ENCODE measurements around the gene RPL10A. TPM values are rescaled to one million over a fixed set of nuclear protein-coding genes. Genes with fewer than 3 reads are reported as not detected.

The RPL10A gene
- total and polyA plus RNA-seq, 4 donors = 834 to 2,391 (median 1,469) TPM

DNA sequence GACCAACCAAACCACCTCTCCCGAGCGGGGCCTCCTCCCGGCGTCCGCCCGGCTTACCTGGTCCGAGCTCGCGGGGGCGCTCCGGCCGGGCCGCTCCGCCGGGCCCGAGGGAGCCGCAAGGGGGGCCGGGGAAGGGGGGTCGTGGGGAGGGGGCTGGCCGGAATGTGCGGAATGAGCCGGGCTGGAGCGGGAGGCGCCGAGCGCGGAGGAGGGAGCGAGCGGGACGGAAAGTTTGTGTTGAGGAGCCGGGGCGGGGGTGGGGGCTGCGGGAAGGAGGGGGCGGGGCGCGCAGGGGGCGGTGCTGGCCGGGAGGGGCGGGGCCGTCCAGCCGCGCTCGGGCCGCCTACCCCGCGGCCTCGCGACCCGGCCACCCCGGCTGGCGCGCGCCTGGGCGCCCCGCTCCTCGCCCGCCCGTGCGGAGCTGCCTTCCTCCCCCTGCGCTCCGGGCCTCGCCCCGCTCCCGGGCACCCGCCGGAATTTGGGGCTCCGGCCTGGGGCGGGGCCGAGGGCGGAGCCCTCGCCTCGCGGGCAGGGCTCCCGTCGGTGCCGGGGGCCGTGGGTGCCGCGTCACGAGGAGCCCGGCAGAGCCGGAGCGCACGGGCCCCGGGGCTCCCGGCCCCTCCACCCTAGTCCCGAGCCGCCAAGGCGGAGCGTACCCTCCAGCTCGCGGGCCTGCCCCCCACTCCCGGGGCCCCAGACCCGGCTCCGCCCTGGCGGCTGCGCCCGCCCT lies 28.8 kb downstream of the RPL10A start, which contains the start of gene TEAD3:
Gene TEAD3 (minus strand): TSS at position 239 of the 730 bp plus-strand sequence.
- intact Hi-C loops (cut with DNase I) = loop anchor here in 1 of 2 donors (2.0 kb wide), 1 partner anchor 28 kb away; the partner anchor contains the start of gene RPL10A

GRCh38 chr6:35497571-35498421 lies 29.6 kb downstream of the RPL10A start:
- intact Hi-C loops (cut with DNase I) = loop anchor here in 1 of 2 donors (2.0 kb wide), 1 partner anchor 29 kb away; the partner anchor contains the start of gene RPL10A
- ATAC-seq (ENCODE audit: low FRiP score) (peak; percentile 53), DNase-seq (peak; percentile 78 to 94)
- no peaks in the 10 kb centered on the region for H3K36me3 ChIP-seq (ENCODE audit: control insufficient read depth in 1 of 2, insufficient read depth in 2 of 2, low read length in 1 of 2)
- no peaks in the 10 kb centered on the region for H3K27me3 ChIP-seq (ENCODE audit: control insufficient read depth in 1 of 2, insufficient read depth in 2 of 2, low read length in 1 of 2)
- no peaks in the 10 kb centered on the region for H3K4me1 ChIP-seq (ENCODE audit: control insufficient read depth in 1 of 2, insufficient read depth in 2 of 2, low read length in 2 of 2)
- H3K4me3 ChIP-seq (ENCODE audit: low read length in 2 of 2) = peak overlapping the region; percentile 76 to 95
- H3K9me3 ChIP-seq (ENCODE audit: control insufficient read depth, low read length) = no peaks in the 10 kb centered on the region
- H3K27ac ChIP-seq (ENCODE audit: low read depth in 1 of 2, low read length in 2 of 2) = peak overlapping the region; percentile 58
- WGBS, 2 donors = 11 to 14% methylated on average over 62 to 77 of the region's 77 CpGs

More for the DNA sequence above, 28.8 kb downstream of the RPL10A start, which contains the start of gene TEAD3:
- ATAC-seq (ENCODE audit: low FRiP score) (peak; percentile 61), DNase-seq (peak in 1 of 2 donors; percentile 92)
- 1% methylated on average over 37 to 97 of the region's 98 CpGs for WGBS, 2 donors
- peak within 1 kb of the TSS; percentile 95 for H3K4me3 ChIP-seq (ENCODE audit: low read length in 2 of 2)
- H3K27ac ChIP-seq (ENCODE audit: low read depth in 1 of 2, low read length in 2 of 2) = peak within 1 kb of the TSS; percentile 79 to 87
- H3K36me3 ChIP-seq (ENCODE audit: control insufficient read depth in 1 of 2, insufficient read depth in 2 of 2, low read length in 1 of 2) = no peaks in the 10 kb centered on the region
- H3K27me3 ChIP-seq (ENCODE audit: control insufficient read depth in 1 of 2, insufficient read depth in 2 of 2, low read length in 1 of 2) = no peaks in the 10 kb centered on the region
- no peaks in the 10 kb centered on the region for H3K4me1 ChIP-seq (ENCODE audit: control insufficient read depth in 1 of 2, insufficient read depth in 2 of 2, low read length in 2 of 2)
- no peaks in the 10 kb centered on the region for H3K9me3 ChIP-seq (ENCODE audit: control insufficient read depth, low read length)

DNA sequence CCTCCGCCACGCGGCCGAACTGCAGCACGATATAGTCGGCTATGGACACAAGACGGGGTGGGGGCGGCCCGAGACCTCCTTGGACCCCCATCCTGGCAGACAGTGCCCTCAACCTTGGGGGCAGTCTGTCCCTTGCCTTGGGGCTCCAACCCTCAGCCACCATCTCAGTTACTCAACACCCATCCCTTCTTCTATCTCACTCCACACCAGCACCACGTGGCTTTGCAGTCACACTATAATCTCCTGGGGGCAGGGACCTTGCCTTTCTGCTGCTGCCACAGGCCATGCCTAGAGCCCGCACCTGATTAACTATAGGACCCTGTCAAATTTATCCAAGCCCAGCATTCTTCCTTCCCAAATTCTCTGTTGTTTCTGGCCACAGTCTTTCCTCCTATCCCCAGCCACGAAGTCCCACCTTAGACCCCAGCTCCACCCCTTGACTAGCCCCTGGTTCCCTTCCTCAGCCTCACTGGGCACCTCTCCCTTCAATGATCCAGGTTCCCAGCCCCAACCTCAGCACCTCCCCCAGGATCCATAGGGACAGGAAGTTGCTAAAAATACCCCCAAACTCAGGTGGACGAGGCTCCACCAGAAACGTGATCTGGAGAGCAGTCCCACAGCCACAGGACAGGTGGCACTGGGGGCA lies 30.3 kb downstream of the RPL10A start:
- intact Hi-C loops (cut with DNase I) = no loop called here
- Histone ChIP-seq H3K27me3 (ENCODE audit: control insufficient read depth in 1 of 2, insufficient read depth in 2 of 2, low read length in 1 of 2) (no peaks in the 10 kb centered on the region), H3K36me3 (ENCODE audit: control insufficient read depth in 1 of 2, insufficient read depth in 2 of 2, low read length in 1 of 2) (no peaks in the 10 kb centered on the region), H3K4me3 (ENCODE audit: low read length in 2 of 2) (no peak overlapping the region), H3K27ac (ENCODE audit: low read depth in 1 of 2, low read length in 2 of 2) (no peak overlapping the region), H3K4me1 (ENCODE audit: control insufficient read depth in 1 of 2, insufficient read depth in 2 of 2, low read length in 2 of 2) (no peaks in the 10 kb centered on the region), H3K9me3 (ENCODE audit: control insufficient read depth, low read length) (no peaks in the 10 kb centered on the region)
- ATAC-seq (ENCODE audit: low FRiP score) = no peak
- DNase-seq = no peak
- WGBS, 2 donors = 67 to 72% methylated on average over 14 of the region's 14 CpGs

DNA sequence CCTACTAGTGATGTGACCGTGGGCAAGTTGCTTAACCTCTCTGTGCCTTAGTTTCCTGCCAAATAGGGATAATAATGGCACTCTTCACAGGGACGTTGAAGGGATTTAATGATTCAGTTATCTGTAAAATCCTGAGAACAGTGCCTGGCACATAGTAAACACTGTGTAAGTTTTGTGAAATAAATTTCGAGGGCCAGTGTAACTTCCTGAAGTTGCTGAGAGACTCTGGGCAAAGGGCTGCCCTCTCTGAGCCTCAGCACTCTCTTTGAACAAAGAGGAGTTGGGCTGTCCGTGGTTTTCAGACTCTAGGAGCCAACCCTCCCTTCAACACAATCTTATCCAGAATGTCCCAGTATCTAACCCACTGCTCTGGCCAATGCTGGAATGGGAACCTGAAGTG lies 31.2 kb downstream of the RPL10A start:
- no peak for DNase-seq
- H3K36me3 ChIP-seq (ENCODE audit: control insufficient read depth in 1 of 2, insufficient read depth in 2 of 2, low read length in 1 of 2) = no peaks in the 10 kb centered on the region
- H3K27ac ChIP-seq (ENCODE audit: low read depth in 1 of 2, low read length in 2 of 2) = no peak overlapping the region
- H3K4me3 ChIP-seq (ENCODE audit: low read length in 2 of 2) = no peak overlapping the region
- WGBS, 2 donors = 89 to 92% methylated on average over 4 of the region's 4 CpGs
- H3K27me3 ChIP-seq (ENCODE audit: control insufficient read depth in 1 of 2, insufficient read depth in 2 of 2, low read length in 1 of 2) = no peaks in the 10 kb centered on the region
- ATAC-seq (ENCODE audit: low FRiP score) = no peak
- intact Hi-C loops (cut with DNase I) = no loop called here
- no peaks in the 10 kb centered on the region for H3K4me1 ChIP-seq (ENCODE audit: control insufficient read depth in 1 of 2, insufficient read depth in 2 of 2, low read length in 2 of 2)
- H3K9me3 ChIP-seq (ENCODE audit: control insufficient read depth, low read length) = no peaks in the 10 kb centered on the region

GRCh38 chr6:35500782-35501181 lies 32.6 kb downstream of the RPL10A start:
- Histone ChIP-seq H3K36me3 (ENCODE audit: control insufficient read depth in 1 of 2, insufficient read depth in 2 of 2, low read length in 1 of 2) (no peaks in the 10 kb centered on the region), H3K9me3 (ENCODE audit: control insufficient read depth, low read length) (no peaks in the 10 kb centered on the region), H3K4me3 (ENCODE audit: low read length in 2 of 2) (no peak overlapping the region), H3K4me1 (ENCODE audit: control insufficient read depth in 1 of 2, insufficient read depth in 2 of 2, low read length in 2 of 2) (no peaks in the 10 kb centered on the region), H3K27ac (ENCODE audit: low read depth in 1 of 2, low read length in 2 of 2) (no peak overlapping the region), H3K27me3 (ENCODE audit: control insufficient read depth in 1 of 2, insufficient read depth in 2 of 2, low read length in 1 of 2) (no peaks in the 10 kb centered on the region)
- DNase-seq (no peak), ATAC-seq (ENCODE audit: low FRiP score) (no peak)
- intact Hi-C loops (cut with DNase I) = loop anchor here in 1 of 2 donors (2.0 kb wide), 1 partner anchor 38 kb away; no protein-coding TSS in a partner anchor
- WGBS, 2 donors = 87 to 89% methylated on average over 6 of the region's 6 CpGs

- WGBS, 2 donors = 91 to 100% methylated on average over 2 of the region's 2 CpGs
- intact Hi-C loops (cut with DNase I) = loop anchor here in 1 of 2 donors (2.0 kb wide), 1 partner anchor 37 kb away; no protein-coding TSS in a partner anchor
- Histone ChIP-seq H3K4me3 (ENCODE audit: low read length in 2 of 2) (no peak overlapping the region), H3K27me3 (ENCODE audit: control insufficient read depth in 1 of 2, insufficient read depth in 2 of 2, low read length in 1 of 2) (no peaks in the 10 kb centered on the region), H3K27ac (ENCODE audit: low read depth in 1 of 2, low read length in 2 of 2) (no peak overlapping the region), H3K4me1 (ENCODE audit: control insufficient read depth in 1 of 2, insufficient read depth in 2 of 2, low read length in 2 of 2) (no peaks in the 10 kb centered on the region), H3K9me3 (ENCODE audit: control insufficient read depth, low read length) (no peaks in the 10 kb centered on the region), H3K36me3 (ENCODE audit: control insufficient read depth in 1 of 2, insufficient read depth in 2 of 2, low read length in 1 of 2) (no peaks in the 10 kb centered on the region)
- no peak for ATAC-seq (ENCODE audit: low FRiP score)
- no peak for DNase-seq
Measured at GRCh38 chr6:35501784-35502183, 33.6 kb downstream of the RPL10A start.

DNA sequence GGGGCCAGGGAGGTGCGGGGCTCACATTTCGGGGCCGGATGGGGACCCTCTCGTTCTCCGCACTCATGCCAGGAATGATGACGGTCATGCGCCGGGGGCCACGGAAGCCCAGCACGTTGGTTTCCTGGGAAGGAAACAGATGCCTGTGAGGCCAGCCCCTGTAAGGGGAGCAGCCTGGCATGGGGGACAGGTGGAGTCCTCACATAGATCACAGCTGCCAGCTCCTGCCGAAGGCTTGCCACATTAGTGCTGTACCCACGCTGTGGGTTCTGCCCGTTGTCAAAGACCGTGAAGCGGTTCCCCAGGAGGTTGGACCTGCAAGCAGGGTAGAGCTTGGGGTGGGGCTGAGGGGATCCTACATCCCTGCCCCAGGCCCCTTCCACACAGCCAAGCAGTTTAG lies 35.3 kb downstream of the RPL10A start:
- DNase-seq = no peak
- WGBS, 2 donors = 43 to 50% methylated on average over 15 of the region's 15 CpGs
- no peak overlapping the region for H3K27ac ChIP-seq (ENCODE audit: low read depth in 1 of 2, low read length in 2 of 2)

GRCh38 chr6:35505999-35506412 lies 37.8 kb downstream of the RPL10A start:
- H3K27ac ChIP-seq (ENCODE audit: low read depth in 1 of 2, low read length in 2 of 2) = no peak overlapping the region
- intact Hi-C loops (cut with DNase I) = no loop called here
- no peaks in the 10 kb centered on the region for H3K4me1 ChIP-seq (ENCODE audit: control insufficient read depth in 1 of 2, insufficient read depth in 2 of 2, low read length in 2 of 2)
- DNase-seq (no peak), ATAC-seq (ENCODE audit: low FRiP score) (no peak)
- H3K27me3 ChIP-seq (ENCODE audit: control insufficient read depth in 1 of 2, insufficient read depth in 2 of 2, low read length in 1 of 2) = no peaks in the 10 kb centered on the region
- H3K9me3 ChIP-seq (ENCODE audit: control insufficient read depth, low read length) = no peaks in the 10 kb centered on the region
- no peak overlapping the region for H3K4me3 ChIP-seq (ENCODE audit: low read length in 2 of 2)
- WGBS, 2 donors = 25 to 36% methylated on average over 21 of the region's 21 CpGs
- no peaks in the 10 kb centered on the region for H3K36me3 ChIP-seq (ENCODE audit: control insufficient read depth in 1 of 2, insufficient read depth in 2 of 2, low read length in 1 of 2)

More for the DNA sequence above, 35.3 kb downstream of the RPL10A start:
- no peaks in the 10 kb centered on the region for H3K9me3 ChIP-seq (ENCODE audit: control insufficient read depth, low read length)
- no peaks in the 10 kb centered on the region for H3K27me3 ChIP-seq (ENCODE audit: control insufficient read depth in 1 of 2, insufficient read depth in 2 of 2, low read length in 1 of 2)
- no peaks in the 10 kb centered on the region for H3K36me3 ChIP-seq (ENCODE audit: control insufficient read depth in 1 of 2, insufficient read depth in 2 of 2, low read length in 1 of 2)
- intact Hi-C loops (cut with DNase I) = no loop called here
- no peak overlapping the region for H3K4me3 ChIP-seq (ENCODE audit: low read length in 2 of 2)
- H3K4me1 ChIP-seq (ENCODE audit: control insufficient read depth in 1 of 2, insufficient read depth in 2 of 2, low read length in 2 of 2) = no peaks in the 10 kb centered on the region
- no peak for ATAC-seq (ENCODE audit: low FRiP score)
